Iris pigment epithelial cell (primary cell): Measurements from ENCODE around the gene ZNF892.
"Not testable (repeated sequence)": the region's sequence is repeated elsewhere in the genome, so short reads cannot be mapped to it uniquely, and the experiment has no call there.

ENCODE experiments used
- DNase-seq: peaks from one replicate; pipeline ENCODE4 v3.0.0-alpha.2; 2011; ENCODE audit warnings: low read depth

The ZNF892 gene

GRCh38 chr2:95231723-95232122 is 24.4 kb downstream of the ZNF892 start:
- peak; percentile 63 for DNase-seq

- no peak for DNase-seq
Observed at GRCh38 chr2:95232232-95232631, 24.9 kb downstream of the ZNF892 start.

- DNase-seq: no peak
Observed at GRCh38 chr2:95234286-95234785, 27.0 kb downstream of the ZNF892 start.

- DNase-seq: no peak
Observed at GRCh38 chr2:95234816-95235215, 27.5 kb downstream of the ZNF892 start.

- no peak for DNase-seq
Observed at GRCh38 chr2:95238131-95238530, 30.8 kb downstream of the ZNF892 start.

GRCh38 chr2:95240091-95240490 is 32.8 kb downstream of the ZNF892 start:
- DNase-seq: no peak

GRCh38 chr2:95240556-95240955 is 33.2 kb downstream of the ZNF892 start:
- DNase-seq: no peak

GRCh38 chr2:95242084-95242483 is 34.8 kb downstream of the ZNF892 start:
- not testable (repeated sequence) for DNase-seq
